RKO (cell line): ENCODE measurements around the gene VSIG4.
"Not testable (repeated sequence)": the region's sequence is repeated elsewhere in the genome, so short reads cannot be mapped to it uniquely, and the experiment has no call there.

Source experiments
- DNase-seq: peaks from one replicate; pipeline ENCODE4 v3.0.0-alpha.2; 2016; ENCODE audit warnings: low spot score

VSIG4 gene, protein sequence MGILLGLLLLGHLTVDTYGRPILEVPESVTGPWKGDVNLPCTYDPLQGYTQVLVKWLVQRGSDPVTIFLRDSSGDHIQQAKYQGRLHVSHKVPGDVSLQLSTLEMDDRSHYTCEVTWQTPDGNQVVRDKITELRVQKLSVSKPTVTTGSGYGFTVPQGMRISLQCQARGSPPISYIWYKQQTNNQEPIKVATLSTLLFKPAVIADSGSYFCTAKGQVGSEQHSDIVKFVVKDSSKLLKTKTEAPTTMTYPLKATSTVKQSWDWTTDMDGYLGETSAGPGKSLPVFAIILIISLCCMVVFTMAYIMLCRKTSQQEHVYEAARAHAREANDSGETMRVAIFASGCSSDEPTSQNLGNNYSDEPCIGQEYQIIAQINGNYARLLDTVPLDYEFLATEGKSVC

DNA sequence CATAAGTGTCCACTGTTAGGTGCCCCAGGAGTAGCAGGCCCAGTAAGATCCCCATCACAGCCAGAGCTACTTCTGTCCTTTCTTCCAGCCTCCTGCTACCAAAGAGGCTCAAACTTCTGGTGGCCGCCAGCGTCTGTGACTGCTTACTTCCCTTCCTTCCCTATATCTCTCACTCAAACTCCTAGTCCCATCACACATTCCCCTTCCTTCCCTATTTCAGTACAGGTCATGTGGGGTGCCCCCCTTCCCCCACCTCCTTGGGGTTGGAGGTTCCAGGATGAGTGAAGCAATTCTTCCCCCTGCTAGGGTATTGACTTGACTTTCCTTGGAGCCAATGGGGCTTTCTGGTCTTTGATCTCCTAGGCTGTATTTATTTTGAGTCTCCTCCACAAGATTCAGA lies at the start of gene VSIG4:
Gene VSIG4, minus strand, starts transcription at position 137 of the 400 bp plus-strand sequence. Its CDS starts 82 bp downstream, at position 55.
- DNase-seq, result no peak

DNA sequence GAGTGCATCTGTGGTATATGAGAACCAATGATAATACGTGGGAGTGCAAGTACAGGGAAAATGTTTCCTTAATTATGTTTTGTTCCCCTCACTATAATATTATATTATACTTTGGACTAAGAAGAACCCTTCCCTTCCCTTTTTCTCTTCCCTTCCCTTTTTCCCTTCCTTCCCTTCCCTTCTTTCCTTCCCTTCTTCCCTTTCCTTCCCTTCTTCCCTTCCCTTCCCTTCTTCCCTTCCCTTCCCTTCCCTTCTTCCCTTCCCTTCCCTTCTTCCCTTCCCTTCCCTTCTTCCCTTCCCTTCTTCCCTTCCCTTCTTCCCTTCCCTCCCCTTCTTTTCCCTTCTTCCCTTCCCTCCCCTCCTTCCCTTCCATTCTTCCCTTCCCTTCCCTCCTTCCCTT lies 36.9 kb upstream of the VSIG4 start:
- no peak for DNase-seq

DNA sequence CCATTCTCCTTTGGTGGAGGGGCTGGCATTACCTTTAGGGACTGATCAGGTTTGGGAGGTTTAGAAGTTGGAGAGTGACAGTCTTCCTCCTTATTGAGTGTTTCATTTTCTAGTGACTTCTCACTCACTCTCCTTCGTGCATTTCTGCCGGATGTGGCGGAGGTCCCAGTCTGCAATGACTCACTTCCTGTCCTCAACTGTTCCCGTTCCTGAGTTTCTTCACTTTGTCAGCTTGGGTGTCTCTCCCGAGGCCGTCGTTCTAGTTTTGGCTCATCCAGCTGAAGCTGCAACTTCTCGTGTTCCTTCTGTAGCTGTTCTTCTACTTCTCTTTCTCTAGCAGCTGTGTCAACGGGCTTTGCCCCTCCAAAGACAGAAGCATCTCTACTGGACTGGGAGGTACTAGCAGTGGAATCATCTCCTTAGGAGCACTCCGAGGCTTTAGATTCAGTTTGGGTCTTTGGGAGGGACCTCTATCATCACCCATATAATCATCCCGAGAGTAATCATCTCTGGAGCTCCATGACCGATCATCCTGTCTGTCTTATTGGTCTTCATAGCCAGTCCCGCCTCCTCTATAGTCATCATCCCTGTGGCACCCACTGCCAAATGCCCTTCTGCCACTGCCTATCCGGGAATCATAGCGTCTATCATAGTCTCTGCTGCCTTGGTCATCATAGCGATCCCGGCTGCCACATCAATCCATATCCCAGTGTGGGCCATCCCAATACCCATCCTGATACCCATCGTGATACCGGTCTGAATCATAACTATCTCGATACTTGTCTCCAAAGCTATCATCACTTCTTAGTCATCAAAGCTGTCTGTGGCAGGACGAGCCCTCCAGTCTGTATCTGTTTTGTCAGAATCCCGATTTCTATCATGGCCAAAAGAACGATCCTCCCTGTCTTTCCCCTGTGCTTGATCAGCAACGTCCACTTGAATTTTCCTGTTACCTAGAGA lies 35.3 kb upstream of the VSIG4 start:
- DNase-seq, result no peak

DNA sequence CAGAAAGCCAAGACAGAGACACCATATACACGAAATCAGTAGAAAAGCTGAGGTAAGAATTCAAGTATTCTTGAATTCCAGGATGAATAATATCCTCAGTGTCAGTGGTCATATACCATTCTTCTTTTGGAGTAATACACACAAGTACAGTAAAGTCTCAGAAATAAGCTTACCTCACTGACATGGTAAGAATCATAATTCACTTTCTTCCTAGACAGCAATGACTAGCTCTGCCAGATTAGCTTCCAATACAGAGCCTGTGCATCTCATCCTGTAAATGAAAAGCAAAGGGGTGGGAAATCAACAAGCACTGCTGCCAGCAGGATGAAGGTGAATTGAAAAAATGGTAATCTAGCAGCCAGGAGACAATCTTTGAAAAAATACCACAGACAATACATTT lies 31.2 kb upstream of the VSIG4 start:
- DNase-seq, result no peak

DNA sequence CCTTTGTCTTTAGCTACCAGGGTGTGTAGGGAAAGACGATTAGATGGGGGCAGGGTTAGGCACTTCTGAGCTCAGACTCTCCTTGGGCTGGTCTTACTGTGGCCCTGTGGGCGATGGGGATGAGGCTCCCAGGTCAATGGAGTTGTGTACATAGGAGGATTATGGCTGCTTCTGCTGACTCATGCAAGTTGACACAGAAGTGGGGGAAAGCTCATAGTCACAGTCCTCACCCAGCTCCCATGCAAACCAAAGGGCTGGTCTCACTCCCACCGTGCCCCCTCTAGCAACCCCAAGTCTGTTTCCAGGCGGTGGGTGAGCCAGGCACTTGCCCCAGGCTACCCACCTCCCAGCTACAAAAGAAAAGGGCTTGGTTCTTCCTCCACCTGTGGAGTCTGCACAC lies 24.4 kb upstream of the VSIG4 start:
- no peak for DNase-seq

DNA sequence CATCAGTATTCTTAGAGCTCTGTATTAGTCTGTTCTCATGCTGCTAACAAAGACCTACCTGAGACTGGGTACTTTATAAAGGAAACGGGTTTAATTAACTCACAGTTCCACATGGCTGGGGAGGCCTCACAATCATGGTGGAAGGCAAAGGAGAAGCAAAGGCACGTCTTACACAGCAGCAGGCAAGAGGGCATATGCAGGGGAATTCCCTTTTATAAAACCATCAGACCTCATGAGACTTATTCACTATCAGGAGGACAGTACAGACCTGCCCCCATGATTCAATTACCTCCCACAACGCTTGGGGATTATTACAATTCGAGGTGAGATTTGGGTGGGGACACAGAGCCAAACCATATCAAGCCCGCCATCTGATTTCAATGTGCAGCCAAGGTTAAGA lies 17.1 kb upstream of the VSIG4 start:
- not testable (repeated sequence) for DNase-seq

DNA sequence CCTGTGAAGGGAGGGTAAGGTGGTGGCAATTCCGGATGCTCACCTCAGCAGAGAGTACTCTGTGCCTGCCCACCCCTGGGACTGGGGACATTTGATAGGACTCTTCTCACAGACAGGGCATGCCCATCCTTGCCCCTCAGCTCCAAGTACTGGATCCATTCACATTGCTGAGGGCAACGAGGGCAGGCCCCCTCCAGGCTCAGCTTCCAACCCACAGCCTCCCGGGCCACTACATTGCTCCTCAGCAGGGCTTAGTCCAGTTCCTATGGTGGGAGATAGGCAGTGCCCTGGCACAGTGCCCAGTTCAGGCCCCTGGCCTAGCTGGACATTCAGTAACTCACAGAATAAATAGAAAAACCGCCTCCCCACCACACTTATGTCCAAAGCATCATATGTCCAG lies 15.1 kb upstream of the VSIG4 start:
- no peak for DNase-seq

DNA sequence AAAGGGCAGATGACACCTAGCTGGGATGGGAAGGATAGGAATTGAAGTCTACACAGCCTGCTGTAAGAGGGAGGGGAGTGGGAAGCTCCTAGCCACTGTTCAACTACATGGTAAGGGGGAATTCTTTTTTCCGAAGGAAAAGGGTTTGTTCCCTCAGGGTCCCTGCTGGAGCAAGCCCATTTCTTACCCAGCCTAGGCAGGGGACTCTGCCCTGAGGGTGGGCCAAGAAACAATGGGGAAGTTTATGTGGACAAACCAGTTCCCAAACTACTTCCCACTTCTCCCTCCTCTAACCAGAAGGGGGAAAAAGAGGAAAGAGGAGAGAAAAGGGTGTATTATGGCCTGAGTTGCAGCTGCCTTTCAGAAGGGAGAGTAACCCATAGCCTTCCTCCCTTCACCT lies 13.5 kb upstream of the VSIG4 start:
- DNase-seq, result no peak

DNA sequence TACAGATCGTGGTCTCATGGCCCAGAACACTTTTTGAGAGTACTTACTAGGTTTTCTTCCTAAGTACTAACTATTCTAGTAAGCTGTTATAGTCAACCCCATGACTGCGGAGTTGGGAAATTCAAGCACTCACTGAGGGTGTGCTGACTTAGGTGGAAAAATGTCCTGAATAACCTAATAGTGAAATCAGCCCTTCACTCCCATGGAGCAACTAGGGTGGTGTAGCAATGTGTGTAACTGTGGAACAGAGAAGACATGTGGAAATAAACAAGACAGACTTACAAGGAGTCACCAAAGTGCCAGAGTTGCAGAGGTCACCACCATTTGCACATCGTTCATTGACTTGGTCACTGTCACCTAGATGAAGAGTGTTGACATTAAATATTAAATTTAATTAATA lies 12.1 kb upstream of the VSIG4 start:
- no peak for DNase-seq

DNA sequence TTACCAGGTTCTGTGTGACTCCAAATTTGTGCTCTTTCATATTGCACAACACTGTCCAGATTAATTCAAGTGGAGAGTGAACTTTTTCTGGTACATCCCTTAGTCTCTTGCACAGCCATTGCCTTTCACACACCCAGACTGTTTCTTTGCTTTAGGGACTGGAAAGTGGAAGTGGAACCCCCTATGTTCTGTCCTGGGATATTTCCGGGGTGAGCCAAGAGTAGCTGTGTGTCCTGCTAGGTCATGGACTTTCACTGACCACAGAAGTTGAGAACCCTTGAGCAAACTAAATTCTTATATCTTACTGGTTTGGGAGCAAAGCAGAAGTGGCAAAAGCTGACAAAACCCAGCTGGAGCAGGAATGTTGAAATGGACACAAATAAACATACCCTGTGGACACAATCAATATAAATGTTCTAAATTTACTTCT lies 10.3 kb upstream of the VSIG4 start:
- no peak for DNase-seq

DNA sequence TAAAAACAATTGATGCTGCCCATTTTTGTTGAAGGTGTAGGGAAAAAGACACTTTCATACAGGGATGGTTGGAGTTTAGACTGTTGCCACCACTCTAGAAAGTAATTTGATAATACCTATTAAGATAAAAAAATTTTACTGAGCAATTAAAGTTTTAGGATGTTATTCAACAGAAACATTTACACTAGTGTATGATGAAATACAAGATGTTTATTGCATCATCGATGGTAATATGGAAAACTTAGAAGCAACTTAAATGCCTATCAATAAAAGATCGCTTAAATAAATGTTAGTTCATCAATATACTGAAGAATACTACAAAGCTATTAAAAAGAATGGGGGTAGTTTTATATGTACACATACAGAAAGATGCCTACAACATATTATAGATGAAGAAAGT lies 9.2 kb upstream of the VSIG4 start:
- DNase-seq, result no peak

DNA sequence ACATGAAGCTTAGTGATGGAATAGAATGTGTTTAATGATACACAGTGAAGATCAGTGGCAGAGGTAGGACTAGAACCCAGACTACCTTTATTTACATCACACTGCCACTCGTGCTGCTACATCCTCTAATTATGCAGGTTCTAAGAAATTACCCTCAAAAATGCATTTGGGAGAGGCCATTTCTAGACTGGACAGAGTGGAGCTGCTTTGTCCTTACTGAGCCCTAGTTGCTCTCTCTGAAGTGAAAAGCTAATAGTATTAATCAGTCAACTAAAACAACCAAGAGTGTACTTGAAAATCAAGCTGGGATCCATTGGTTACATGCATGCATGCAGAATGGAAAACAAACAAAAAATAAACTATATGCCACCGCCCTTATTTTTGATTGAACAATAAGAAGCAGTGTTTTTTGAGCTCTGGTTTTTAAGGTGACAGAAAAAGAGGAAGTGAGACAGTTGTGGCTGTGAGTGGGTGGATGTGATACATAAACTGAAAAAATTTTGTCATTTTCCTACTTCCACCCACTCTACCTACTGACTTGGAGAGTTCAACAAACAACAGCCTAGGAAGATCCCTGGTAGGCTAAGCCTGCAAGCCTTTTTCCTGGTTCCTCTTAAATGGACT lies 6.8 kb upstream of the VSIG4 start:
- DNase-seq, result no peak

DNA sequence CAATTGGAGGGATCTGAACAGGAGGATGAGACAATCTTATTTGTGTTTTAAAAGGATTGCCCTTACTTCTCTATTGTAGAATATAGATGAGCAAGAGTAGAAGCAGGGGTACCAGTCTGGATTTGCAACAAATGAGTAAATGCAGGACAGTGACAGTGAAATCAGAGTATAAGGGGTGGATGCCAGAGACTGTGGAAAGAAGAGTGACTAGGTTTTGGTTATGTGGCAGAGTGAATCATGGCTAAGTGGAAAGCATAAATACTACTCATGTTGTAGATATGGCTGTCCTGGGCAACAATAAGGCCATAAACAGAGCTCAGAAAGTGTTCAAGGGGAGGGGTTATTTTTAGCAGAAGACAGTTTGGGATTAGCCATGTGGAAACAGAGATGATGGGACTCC lies 6.0 kb upstream of the VSIG4 start:
- no peak for DNase-seq

DNA sequence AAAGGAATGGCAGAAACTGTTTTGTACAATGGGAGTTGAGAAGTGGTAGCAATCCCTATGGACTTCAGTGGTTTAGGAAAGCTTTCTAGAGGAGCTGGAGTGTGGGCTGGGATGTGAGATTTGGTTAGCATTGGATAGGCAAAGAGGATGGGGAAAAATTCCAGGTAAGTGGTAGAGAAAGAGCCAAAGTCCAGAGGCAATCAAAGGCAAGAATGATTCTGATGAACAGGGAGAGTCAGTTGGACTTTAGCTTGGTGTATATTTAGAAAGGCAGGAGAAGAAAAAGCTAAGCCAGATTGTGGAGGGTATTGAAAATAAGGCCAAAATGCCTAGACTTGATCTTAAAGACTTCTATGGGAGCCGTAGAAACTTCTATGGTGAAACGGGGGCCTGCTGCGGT lies 3.7 kb upstream of the VSIG4 start:
- DNase-seq, result no peak

DNA sequence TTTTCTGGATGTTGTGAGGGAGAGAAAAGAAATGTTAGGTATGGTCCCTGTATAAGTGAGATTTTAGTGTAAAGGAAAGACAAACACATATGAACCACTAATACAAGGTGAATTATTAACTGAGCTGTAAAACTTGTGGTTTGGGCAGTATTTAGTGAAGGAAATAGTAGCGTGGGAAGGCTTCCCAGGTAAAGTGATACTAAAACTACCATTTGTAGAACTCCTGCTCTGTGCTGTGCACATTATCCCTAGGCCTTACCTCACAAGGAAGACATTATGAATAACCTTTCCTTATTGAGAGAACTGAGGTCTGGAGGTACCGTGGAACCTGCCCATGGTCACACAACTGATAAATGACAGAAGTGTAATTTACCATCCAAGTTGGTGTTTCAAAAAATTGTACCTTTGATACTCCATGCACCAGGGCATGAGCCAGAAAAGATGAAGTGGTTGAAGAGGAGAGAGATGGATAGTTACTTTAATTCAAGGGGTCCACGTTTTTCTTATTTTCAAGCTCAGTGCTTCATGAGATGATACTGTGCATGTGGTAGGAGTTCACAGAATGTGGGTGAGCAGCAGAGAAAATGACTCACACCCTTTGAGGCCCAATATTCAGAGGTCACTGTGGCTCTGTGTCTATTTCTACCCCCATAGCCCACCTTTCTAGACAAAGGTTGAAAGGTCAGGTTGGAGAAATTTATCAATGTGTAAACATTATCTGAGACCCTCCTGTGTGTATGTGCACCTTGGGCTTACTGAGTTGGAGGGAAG lies 2.6 kb upstream of the VSIG4 start:
- no peak for DNase-seq

DNA sequence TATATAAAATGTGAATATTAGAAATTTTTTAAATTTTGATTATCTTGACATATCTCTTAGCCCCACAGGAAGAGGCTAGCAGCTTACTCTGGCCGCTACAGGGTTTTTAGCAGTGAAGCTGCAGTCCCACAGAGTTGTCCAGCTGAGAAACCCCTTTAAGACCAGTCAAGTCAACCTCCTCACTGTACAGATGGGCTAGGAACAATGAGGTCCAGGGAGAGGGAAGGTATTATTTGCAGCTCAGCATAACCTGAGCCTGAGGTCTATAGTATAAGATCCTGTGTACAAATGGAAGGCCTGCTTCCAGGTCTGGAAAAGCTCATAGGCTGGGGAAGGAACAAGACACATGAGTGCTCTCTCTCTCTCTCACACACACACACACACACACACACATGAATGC lies 1.8 kb downstream of the VSIG4 start:
- no peak for DNase-seq

DNA sequence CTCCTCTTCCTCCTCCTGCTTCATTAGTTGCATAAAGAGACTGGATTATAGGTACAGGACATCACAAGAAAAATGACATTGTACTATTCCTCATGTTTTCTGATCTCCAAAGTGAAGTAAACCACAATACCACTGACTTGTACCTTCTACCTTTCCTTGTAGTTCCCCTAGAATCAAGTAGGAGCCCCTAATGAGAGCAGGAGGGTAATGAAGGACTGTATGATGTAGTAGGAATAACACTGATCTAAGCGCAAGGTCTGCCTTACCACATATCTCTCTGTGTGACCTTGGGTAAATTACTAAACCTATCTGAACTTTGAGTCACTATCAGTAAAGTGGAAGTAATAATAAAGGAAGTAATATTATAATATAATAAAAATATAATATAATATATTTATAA lies 3.6 kb downstream of the VSIG4 start:
- DNase-seq, result no peak

DNA sequence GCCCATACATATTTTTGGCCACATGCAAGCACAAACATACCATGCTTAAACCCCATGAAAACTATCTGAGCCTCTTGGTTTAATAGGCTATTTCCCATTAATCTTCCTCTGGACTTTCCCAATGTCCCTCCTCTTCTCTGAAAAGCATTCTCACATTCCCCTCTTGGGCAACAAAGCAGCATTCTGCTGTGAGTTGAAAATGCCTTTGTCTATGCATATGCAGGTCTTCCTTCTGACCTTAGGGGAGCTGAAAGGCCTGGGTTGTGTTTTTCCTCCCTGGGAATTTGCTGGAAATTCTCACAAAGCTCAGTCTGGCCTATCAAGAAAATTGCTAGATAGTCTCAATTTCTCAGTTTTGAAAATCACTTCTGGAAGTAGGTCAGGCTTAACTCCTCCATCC lies 4.2 kb downstream of the VSIG4 start:
- no peak for DNase-seq

DNA sequence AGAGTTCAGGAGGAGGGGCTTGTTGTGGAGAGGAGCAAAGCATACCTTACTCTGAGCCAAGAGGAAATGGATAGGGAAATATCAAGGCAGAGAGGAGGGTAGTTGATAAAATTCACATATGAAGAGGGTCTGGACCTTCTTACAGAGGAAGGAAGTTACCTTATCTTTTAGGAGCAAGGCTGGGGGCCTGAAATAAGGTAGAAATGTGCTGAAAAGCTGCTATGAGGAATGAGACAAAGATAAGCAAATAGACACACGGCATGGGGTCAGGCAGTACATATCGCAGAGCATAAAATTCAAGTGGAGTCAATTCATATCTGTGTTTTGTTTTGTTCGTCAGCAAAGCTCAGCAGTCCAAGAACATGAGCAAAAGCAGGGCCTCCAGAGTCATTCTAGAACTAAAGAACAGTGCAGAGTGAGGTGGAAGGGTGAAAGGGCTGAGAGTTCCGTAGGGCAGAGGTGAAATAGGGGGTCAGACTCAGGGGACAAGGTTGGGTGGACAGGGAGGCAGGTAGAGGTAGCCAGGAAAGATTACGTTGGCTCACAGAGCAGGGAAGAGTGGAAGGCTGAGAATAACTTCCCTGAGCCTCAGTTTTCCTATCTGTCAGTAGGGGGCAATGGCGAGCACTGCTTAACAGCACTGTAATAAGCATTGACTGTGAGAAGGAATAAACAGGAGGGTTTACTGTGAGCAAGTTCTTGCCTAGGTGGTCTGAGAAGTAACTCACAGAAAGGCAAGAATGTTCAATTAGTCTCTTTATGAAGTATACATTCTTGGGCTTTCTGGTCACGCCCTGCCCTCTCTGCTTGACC lies 9.2 kb downstream of the VSIG4 start:
- no peak for DNase-seq

DNA sequence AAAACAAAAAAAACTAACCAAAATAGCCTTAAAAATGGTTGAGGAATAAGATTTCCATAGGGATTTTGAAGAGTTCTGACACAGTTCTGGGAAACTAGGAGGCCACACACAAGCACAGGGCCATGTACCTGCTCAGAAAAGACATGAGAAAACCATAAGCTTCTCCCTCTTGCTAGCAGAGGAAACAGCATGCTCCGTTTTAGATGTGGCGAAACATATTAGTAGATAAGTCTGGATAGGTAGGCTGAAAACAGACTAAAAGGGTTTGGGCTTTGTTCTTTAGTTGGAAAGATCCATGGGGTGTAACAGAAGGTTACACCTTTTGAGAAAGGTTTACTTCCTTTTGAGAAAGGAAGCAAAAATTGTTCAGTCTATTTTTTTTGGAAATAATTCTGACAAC lies 10.9 kb downstream of the VSIG4 start:
- DNase-seq, result no peak

DNA sequence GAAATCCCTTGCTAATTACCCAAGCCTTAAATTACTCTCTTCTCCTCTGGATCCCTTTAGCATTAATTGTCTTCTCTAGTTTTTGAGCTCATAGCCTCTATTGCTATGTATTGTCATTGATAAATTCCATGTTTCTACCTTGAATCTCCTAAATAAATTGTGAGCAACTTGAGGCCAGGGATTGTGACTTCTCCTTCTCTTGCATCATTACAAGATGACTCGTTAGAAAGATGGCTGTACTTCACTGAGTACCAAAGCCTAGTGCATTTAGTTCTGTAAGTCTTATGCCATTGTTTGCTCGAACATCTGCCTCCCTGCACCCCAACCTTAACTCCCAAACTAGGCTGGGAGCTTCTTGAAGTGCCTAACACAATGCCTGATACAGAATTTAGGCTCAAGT lies 15.3 kb downstream of the VSIG4 start:
- DNase-seq, result no peak
